RWPE2 (cell line): Measurements from ENCODE around the gene FBXO30.

Experiments
- ATAC-seq: fragments of 200-7000 bp; cut with Tn5 transposase; 3 replicates; pipeline ENCODE4 v1.9.1; 2021; ENCODE audit warnings: low read depth
- DNase-seq: peaks from one replicate; pipeline ENCODE4 v3.0.0-alpha.2; 2020; ENCODE audit warnings: low spot score
- H3K27ac ChIP-seq: fragments of 450-650 bp; 2 replicates; pipeline ENCODE4 v1.5.1; 2017; ENCODE audit warnings: mild to moderate bottlenecking; ENCODE audit not compliant: poor library complexity, severe bottlenecking
- H3K27me3 ChIP-seq: fragments of 250-450 bp; sonication (Bioruptor Pico); 2 replicates; pipeline ENCODE4 v1.5.1; 2021; ENCODE audit warnings: mild to moderate bottlenecking, moderate library complexity; ENCODE audit not compliant: insufficient read depth, poor library complexity, severe bottlenecking
- H3K36me3 ChIP-seq: fragments of 250-450 bp; sonication (Bioruptor Pico); 2 replicates; pipeline ENCODE4 v1.5.1; 2020; ENCODE audit warnings: low read depth, mild to moderate bottlenecking, moderate library complexity
- H3K4me1 ChIP-seq: fragments of 250-450 bp; sonication (Bioruptor Pico); 2 replicates; pipeline ENCODE4 v1.5.1; 2021; ENCODE audit warnings: mild to moderate bottlenecking, moderate library complexity; ENCODE audit not compliant: insufficient read depth, poor library complexity, severe bottlenecking
- H3K4me3 ChIP-seq: fragments of 250-450 bp; sonication (Bioruptor Pico); 2 replicates; pipeline ENCODE4 v1.5.1; 2021; ENCODE audit warnings: mild to moderate bottlenecking, moderate library complexity; ENCODE audit not compliant: severe bottlenecking
- H3K9me3 ChIP-seq: fragments of 250-450 bp; sonication (Bioruptor Pico); 2 replicates; pipeline ENCODE4 v1.5.1; 2021; ENCODE audit warnings: mild to moderate bottlenecking, moderate library complexity; ENCODE audit not compliant: severe bottlenecking
- TF ChIP-seq, protein P1 (sequence below): fragments of 450-650 bp; IDR thresholded peaks from one replicate; pipeline ENCODE4 v1.5.1; 2017; ENCODE audit warnings: mild to moderate bottlenecking, moderate library complexity; ENCODE audit not compliant: poor library complexity, severe bottlenecking

FBXO30 gene

DNA sequence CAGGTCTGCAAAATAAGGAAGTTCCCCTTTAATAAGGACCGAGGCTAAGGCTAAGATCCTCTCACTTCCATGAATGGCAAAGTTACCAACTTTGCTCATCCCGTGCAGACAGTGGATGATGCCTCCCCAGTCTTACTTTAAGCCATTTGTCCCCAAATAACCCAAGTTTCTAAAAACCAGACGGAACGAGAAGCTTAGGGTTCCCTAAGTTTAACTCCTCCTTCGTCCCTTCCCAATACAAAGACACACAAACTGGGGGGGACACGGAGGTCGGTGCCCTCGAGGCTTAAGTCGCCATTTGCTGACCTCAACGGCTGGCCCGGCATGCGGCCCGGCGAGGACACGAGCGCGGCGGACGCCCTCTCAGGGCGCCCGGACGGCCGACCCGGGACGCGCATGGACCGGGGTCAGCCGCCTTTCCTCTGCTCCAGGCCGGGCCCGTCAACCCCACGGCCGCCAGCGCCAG lies 527 bp downstream of the FBXO30 start:
- ATAC-seq: peak; percentile 57
- peaks cover 28% of the 10 kb centered on the region for H3K4me1 ChIP-seq
- TF ChIP-seq, protein P1, sequence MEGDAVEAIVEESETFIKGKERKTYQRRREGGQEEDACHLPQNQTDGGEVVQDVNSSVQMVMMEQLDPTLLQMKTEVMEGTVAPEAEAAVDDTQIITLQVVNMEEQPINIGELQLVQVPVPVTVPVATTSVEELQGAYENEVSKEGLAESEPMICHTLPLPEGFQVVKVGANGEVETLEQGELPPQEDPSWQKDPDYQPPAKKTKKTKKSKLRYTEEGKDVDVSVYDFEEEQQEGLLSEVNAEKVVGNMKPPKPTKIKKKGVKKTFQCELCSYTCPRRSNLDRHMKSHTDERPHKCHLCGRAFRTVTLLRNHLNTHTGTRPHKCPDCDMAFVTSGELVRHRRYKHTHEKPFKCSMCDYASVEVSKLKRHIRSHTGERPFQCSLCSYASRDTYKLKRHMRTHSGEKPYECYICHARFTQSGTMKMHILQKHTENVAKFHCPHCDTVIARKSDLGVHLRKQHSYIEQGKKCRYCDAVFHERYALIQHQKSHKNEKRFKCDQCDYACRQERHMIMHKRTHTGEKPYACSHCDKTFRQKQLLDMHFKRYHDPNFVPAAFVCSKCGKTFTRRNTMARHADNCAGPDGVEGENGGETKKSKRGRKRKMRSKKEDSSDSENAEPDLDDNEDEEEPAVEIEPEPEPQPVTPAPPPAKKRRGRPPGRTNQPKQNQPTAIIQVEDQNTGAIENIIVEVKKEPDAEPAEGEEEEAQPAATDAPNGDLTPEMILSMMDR: no peak
- H3K27ac ChIP-seq: peak overlapping the region; percentile 75
- H3K36me3 ChIP-seq: peaks cover 4% of the 10 kb centered on the region; the same call in 1 of the 2 replicates
- no peaks in the 10 kb centered on the region for H3K27me3 ChIP-seq
- no peak for DNase-seq
- H3K4me3 ChIP-seq: peak overlapping the region; percentile 73
- H3K9me3 ChIP-seq: no peaks in the 10 kb centered on the region

DNA sequence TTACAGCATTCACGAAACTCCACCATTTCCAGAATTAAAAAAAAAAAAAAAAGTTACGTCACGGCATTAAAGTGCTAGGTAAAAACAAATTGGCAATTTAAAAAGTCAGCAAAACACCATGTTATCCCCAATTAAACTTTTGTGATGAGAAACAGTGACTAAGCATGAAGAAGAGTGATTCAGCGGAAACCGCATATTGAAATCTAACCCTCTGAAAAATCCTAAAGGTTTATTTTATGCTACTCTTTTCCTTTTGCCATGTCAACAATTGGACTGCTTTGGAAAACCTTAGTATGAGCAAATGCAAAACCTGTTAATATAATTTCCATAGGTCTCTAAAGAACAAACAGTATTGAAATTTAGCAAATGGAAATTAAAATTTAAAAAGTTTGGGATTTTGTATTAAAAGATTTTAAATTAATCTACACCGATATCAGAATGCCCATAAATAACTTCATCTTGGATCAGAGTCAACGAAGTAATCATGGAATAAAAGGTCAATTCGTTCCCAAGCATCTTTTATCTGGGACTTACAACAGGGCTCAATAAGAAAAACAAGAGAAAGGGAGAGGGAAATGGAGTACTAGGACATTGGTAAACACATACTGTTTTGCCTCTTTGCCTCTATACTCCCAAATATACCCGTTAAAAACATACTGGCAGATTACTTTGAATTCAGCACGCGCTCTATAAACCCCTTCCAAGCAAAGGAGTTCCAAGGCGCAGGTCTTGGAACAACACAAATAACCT lies 1.1 kb downstream of the FBXO30 start:
- Histone ChIP-seq H3K4me3 (peak overlapping the region; percentile 73), H3K27ac (peak overlapping the region; percentile 75), H3K27me3 (no peaks in the 10 kb centered on the region), H3K36me3 (peaks cover 8% of the 10 kb centered on the region; the same call in 1 of the 2 replicates), H3K4me1 (peaks cover 28% of the 10 kb centered on the region), H3K9me3 (no peaks in the 10 kb centered on the region)
- ATAC-seq (peak; percentile 12), DNase-seq (no peak)
- TF ChIP-seq, protein P1: no peak

DNA sequence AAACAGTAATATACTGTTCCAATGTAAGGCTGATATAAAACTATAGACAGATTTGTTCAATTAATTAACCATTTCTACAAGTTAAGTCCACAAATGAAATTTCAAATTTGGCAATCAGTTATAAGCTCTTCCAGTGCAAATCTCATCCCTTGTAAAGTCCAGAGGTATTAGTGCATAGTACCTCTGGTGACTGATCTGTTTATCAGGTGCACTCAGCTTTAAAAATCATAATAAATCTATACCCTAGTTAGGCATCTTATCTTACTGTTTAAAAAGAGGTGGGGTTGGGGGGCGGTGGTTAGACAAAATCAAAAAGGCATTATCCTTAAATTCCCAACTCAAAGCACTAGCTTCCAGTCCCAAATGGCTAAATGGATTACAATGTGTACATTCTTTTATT lies 2.9 kb downstream of the FBXO30 start:
- no peak overlapping the region for H3K27ac ChIP-seq
- DNase-seq: no peak
- peaks cover 15% of the 10 kb centered on the region; the same call in 1 of the 2 replicates for H3K36me3 ChIP-seq
- TF ChIP-seq, protein P1: no peak
- H3K4me1 ChIP-seq: peaks cover 28% of the 10 kb centered on the region
- no peak for ATAC-seq
- H3K4me3 ChIP-seq: no peak overlapping the region
- H3K27me3 ChIP-seq: no peaks in the 10 kb centered on the region
- H3K9me3 ChIP-seq: no peaks in the 10 kb centered on the region

DNA sequence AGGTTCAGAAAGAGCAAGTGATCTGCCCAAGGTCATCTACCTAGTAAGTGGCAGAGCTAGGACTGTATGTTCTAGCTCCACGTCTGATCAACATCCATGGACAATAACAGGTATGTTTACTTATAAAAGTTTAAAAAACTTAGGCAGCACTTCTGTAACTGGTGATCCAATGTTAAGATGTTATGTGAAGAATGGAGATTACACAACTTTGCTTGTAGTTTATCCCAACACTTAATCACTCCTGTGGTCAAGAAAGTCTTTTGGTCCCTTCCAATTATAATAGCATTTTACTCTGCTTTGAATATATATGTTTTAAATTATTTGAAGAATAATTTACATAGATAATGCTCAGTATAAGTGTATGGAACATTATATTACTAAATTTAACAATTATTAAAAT lies 4.8 kb downstream of the FBXO30 start:
- no peak overlapping the region for H3K4me3 ChIP-seq
- H3K36me3 ChIP-seq: peaks cover 28% of the 10 kb centered on the region
- ATAC-seq: no peak
- TF ChIP-seq, protein P1: no peak
- no peak for DNase-seq
- no peak overlapping the region for H3K27ac ChIP-seq
- H3K9me3 ChIP-seq: no peaks in the 10 kb centered on the region
- peaks cover 28% of the 10 kb centered on the region for H3K4me1 ChIP-seq
- no peaks in the 10 kb centered on the region for H3K27me3 ChIP-seq

DNA sequence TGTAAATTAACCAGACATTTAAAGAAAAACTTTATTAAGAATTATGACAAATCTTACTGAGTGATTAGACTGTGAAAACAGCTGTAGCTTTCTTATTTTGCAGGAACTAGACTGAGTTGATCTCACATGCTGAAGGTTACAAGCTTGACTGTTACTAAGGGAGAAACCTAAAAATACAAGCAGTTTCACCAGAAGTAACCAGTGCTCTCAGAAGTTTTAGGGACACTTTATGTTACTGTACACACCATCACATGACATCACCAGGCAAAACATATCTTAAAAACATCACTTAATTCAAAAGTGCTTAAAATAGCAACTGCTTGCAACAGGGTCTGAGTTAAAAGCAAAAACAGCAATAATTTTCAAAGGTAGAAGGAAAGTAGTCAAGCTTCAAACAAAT lies 5.4 kb downstream of the FBXO30 start:
- peaks cover 28% of the 10 kb centered on the region for H3K4me1 ChIP-seq
- H3K27me3 ChIP-seq: no peaks in the 10 kb centered on the region
- DNase-seq (no peak), ATAC-seq (no peak)
- H3K36me3 ChIP-seq: peaks cover 34% of the 10 kb centered on the region
- no peaks in the 10 kb centered on the region for H3K9me3 ChIP-seq
- TF ChIP-seq, protein P1: no peak
- H3K4me3 ChIP-seq: no peak overlapping the region
- no peak overlapping the region for H3K27ac ChIP-seq
